GM18858 (cell line): ENCODE data around the gene YAP1.

Experiments used
- ATAC-seq: cut with Tn5 transposase; IDR thresholded peaks from one replicate; pipeline ENCODE4 v1.9.1; 2021; ENCODE audit not compliant: unreplicated experiment

The YAP1 gene

DNA sequence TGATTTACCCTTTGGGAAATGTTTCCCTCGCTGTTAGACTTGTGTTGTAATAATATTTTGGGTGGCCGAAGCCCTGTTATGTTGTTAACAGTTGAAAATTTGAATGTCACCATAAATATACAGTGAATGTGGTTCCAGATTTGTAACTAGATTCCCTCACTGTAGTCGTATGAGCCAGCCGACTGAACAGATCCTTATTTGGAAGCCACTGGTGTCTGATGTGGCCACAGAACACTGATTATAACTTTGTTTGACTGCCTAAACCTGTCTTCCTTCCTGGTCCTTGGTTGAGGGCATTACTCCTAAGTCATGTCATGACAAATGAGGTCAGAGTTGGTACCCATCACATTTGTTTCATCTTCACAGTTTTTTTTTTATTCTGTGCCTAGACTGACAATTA is 45.4 kb downstream of the YAP1 start:
- no peak for ATAC-seq

DNA sequence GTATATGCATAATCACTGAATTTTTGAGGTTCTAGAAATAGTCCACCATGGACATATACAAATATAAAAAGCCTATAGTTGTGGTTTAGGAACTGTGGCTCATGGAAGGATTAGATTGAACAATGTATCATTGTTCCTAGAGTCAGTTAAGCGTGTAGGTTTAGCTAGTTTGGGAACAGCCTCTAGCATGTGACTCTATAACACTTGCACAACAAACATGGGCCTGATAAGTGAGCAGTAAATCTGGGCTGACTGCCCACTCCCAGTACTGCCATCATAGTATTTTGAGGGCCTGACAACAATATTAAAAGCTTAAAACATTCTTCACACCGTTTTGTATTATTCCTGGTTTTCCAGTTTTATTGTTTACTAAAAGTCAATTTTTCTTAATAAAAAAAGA is 47.0 kb downstream of the YAP1 start:
- no peak for ATAC-seq

DNA sequence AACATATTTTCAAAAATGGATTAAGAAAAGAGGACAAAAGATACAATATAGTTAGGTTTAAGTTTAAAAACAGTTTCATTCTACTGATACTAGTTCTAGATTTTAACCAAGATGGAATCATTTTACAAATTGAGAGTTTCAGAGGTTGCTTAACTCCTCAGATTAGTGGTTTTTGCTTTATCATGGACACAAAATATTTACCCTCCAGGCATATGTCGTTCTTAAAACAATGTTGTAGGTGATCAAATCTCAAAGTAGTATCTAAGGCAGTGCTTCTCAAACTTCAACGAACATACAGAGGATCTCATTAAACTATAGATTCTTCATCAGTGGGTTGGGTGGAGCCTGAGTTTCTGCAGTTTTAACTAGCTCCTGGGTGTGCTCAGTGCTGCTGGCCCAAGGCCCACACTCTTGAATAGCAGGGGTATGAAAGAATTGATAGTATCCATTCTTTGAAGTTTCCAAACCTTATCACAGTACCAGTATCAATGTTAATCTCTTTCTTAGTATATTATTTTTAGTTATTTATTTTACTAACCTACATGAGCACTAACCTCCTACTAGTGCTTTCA is 48.0 kb downstream of the YAP1 start:
- ATAC-seq = no peak

DNA sequence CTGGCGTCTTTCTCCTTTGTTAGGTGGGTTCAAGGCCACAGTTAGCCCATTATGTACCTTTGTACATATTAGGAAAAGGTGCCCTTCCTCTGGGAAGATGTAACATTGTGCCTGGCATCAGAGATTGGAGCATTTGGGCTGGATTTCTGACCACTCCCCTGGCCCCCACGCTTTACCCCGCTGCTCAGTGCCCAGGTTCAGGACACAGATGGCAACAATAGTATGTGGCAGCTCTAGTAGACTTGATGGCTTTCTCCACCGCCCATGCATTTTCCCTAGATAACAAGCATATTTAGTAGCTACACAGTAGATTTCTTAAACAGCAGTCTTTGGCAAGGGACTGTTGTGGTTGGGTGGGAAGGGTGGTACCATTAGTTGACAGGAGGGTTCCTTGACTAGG is 53.1 kb downstream of the YAP1 start:
- ATAC-seq = no peak

DNA sequence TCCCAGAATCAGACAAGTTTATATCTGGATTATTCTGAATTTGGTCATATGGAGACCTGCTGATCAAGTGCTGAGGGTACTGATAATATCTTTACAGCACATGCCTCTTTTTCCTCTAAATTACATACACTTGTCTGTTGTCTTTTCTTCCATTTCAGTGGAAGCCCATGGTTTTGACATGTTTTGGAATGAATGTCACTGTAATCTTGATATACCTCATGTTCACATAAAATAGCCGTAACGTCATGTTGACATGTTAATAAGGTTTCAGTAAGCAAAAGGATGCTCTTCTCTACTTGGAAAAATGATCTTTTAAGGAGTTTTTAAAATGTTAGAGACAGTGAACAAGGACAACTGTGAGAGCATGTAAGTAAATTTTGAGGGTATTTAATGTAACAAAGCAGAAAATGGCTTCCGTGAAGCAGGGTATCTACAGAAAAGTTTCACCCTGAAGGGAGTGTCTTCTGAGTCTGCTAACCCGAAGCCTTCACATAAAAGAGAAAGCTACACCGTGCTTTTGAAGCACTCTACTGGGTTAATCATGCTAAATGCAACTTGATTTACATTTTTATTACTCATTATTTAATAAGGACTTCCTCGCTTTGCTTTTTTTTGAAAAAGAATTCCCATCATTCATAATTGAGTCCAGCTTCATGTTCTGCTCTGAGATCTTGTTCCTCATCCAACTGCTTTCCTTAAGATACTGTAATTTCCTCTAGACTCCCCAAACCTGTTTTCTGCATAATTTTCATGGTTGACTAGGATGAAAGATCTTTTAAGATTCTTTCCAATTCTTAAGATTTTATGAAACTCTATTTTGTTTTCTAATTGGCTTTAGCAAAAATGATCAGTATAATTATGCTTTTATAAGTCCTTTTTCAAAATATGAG is 56.2 kb downstream of the YAP1 start:
- no peak for ATAC-seq

DNA sequence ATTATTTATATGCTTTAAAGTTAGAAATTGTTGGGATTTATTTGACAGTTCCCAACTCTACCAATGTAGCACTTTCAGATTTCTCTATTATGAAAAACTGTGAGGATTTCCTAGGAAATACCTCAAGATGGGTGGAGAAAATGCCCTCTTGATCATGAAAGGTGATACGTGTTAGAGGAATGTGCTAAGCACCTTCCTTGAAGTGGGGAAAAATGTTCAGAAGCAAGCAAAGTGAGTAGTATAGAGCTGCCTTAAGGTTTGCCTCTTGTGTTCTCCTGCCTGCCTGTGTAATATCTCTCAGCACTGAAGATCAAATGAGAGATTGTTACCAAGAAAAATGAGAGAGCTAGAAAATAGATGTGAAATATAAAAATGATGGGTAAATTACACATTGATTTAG is 58.2 kb downstream of the YAP1 start:
- no peak for ATAC-seq

DNA sequence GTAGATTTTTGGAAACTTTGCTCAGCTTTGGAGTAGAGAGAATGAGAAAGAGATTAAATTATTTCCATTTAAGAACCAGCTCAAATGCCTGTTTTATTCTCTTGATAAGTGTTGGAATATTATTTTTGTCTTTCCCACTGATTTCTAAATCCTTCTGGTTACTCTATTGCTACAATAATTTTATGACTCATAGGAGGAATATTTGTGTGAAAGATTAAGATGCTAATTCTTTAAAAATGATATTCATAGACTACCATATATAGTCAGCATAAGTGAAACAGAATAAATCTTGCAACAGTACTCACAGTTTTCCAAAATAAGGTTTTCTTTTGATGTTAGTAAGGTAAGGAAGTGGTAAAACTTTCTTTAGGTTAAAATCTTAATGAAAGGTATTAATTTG is 60.9 kb downstream of the YAP1 start:
- no peak for ATAC-seq

DNA sequence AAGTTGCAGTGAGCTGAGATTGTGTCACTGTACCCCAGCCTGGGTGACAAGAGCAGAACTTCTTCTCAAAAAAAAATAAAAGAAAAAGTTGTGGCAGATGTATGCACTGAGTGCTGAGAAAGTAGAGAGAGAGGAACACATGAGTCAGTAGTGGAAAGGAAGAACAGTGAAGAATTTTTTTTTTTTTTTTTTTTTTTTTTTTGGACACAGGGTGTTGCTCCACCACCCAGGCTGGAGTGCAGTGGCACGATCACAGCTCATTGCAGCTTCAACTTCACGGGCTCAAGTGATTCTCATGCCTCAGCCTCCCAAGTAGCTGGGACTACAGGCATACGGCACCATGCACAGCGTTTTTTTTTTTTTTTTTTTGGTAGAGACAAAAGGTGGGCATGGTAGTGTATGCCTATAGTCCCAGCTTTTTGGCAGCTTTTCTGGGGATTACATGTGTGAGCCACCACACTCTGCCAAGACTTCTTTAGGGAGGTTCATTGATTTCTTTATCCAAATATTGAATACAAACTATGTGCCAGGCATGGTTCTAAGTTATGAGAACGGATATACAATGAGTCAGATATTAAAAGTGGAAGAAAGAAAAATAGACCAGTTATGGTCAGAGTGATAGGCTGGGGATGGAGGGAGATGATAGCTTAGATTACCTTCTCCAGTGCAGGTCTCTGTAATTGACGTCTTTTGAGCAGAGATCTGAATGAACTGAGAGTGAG is 62.0 kb downstream of the YAP1 start:
- no peak for ATAC-seq

DNA sequence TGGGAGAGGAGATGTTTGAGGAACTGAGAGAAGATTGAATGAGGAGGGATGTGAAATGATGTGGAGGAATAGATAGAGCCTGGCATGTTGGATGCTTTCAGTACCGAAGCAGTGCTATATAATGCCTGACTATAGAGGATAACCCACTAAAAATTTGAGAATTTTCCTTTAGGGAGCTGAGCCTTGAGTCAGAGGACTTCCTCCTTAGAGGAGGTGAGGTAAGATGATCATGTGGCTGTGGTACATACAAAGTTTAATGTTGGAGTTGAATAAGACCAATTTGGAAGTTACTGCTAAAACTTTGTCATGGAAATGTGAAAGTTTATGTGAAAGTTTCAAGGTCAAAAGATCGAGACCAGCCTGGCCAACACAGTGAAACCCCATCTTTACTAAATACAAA is 66.9 kb downstream of the YAP1 start:
- no peak for ATAC-seq

DNA sequence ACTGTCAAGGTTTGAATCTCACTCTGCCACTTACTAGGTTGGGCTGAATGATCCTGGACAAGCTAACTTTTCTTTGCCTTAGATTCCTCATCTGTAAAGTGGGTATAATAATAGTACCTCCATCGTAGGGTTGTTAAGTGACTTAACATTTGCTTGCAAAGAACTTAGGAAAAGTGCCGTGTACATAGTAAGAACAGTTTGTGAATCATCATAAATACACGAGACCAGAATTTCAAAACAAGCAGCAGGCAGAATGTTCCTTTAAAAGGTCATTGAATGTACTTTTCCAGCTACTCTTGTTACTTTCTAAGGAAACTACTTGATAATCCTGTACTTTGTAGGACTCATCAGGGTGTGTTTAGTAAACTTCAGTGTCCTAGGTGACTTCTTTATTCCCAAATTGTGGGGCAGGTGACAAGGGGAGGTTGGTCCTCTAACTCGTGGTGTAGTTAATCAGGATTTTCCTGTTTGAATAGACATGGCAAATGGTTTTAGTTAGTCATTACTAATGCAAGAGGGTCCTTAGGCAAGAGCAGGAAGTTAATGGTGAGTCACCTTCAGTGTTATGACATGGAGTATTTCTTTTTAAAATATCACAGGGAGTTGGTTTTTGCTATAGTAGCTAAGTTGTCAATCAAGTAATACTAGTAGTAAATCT is 67.9 kb downstream of the YAP1 start:
- ATAC-seq = no peak

DNA sequence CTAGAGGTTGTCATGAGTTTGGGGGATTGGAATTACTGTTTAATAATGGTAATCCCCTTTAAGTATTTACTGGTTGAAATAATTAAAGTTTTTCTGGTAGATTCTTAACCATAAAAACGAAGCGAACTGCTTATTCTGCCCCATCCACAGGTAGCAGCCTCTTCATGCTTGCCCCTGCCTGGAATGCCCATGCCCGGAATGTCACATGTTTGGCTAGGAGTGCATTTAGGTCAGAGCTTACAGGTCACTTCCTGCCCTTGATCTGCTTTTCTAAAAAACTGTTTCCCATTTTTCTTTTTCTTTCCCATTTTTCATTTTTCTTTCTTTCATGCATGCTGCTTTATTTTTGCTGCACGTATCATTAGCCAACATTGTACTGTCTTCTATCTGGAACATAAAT is 69.1 kb downstream of the YAP1 start:
- no peak for ATAC-seq

DNA sequence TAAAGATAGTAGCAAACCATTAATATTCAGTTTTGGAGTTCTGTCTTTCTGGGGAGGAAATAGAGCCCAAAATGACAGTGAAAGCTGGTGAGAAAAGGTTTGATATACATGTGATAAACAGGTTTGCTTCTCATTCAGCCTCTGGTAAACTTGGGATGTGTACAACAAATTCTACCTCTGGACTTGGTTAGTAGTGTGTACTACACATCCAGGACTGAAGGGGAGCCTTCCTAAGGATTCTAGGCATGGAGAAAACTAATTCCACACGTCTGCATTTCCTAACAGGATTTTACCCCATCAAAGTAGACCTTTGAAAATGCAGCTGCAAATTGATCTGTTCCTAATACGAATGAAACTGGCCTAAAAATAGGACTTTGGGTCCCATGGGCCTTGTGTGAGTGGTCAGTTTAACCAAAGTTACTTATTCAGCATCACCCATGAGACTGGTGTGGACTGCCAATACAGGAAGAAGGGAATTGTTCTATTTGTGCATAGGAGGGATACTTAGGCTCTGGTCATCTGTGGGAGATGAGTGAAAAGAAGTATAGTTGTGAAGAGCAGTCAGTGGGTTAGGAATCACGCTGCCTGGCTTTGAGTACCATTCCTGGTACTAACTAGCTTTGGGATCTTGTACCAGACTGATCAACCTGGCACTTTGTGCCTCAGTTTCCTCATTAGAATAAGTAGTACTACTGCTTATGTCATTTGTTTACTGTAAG is 74.2 kb downstream of the YAP1 start:
- ATAC-seq = no peak

DNA sequence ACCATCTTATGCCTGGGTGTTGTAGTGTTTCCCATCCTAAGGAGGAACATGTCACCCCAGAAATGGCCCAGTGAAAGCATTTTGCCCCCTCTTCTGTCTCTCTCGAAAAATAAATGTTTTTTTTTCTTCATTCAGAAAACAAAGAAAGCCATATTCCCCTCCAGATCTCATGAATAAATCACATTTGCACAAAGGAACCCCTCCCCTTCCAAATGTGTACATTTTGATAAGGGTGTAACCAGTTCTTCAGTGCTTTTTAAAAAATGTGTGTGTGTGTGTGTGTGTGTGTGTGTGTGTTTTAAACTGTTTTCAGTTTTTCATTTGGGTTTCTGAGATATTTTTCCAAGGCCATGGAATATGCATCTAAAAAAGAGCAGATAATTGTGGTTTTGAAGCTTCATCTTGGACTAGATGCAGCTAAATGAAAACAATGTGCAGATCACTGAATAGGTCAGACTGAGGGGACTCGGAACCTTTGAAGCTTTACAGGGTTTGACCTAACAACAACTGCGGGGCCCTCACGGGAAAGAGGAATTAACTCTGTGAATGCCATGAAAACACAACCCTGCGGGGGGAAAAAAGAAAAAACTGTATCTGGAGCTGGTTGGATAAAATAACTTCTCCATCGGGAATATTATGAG is 76.4 kb downstream of the YAP1 start:
- no peak for ATAC-seq

DNA sequence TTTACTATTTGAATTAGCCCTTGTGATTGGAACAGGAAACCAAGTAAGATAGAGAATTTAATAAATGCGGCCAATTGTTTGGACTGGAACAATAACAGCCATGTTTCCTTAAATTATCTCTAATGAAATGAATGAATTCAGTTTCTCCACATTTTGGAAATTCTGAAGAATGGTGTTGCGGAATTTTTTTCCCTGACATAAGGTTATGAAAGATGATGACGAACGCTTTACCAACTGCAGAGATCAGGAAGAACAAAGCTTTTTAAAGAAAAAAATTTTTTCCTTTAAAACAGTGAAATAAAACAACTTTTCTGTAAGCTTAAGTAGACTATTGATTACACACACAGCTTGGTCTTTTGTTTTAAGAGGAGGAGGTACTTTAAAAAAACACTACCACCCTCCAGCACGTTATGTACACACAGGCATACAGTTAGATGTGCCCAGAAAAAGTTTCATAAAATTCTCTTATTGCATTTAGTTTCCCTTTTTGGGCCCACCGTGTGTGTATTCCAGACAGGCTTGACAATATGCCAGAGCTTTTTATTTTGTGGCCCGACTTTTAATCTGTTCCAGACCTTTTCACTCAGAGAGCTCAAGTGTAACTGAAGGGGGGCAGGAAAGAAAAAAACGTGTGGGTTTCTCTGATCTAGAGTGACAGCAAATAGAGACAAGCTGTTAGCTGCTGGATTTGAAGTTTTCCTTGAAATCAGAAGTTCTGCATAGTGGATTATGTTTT is 77.3 kb downstream of the YAP1 start:
- ATAC-seq = no peak

DNA sequence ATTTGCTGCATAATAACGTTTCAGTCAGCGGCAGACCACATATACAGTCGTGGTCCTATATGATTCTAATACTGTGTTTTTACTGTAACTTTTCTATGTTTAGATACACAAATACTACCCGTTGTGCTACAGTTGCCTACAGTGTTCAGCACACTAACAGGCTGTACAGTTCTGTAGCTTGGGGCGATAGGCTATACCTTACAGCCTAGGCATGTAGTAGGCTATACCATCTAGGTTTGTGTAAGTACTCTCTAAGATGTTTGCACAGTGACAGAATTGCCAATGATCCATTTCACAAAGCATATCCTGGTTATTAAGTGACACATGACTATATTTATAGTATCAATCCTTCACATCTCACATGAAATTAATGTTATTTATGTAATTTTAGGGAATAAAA is 78.2 kb downstream of the YAP1 start:
- ATAC-seq = no peak

DNA sequence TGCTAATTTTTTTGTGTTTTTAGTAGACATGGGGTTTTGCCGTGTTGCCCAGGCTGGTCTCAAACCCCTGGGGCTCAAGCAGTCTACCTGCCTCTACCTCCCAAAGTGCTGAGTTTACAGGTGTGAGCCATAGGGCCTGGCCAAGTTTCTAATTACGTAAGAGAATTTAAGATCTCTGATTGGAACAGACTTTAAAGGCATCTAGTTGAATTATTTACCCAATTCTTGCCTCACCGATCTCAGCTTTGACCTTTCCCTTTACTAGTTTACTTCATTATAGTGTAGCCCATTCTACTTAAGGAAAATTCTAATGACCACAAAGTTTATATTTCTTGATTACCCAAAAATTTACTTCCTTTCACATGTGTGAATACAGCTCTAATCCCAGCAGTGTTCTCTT is 81.6 kb downstream of the YAP1 start:
- ATAC-seq = no peak

DNA sequence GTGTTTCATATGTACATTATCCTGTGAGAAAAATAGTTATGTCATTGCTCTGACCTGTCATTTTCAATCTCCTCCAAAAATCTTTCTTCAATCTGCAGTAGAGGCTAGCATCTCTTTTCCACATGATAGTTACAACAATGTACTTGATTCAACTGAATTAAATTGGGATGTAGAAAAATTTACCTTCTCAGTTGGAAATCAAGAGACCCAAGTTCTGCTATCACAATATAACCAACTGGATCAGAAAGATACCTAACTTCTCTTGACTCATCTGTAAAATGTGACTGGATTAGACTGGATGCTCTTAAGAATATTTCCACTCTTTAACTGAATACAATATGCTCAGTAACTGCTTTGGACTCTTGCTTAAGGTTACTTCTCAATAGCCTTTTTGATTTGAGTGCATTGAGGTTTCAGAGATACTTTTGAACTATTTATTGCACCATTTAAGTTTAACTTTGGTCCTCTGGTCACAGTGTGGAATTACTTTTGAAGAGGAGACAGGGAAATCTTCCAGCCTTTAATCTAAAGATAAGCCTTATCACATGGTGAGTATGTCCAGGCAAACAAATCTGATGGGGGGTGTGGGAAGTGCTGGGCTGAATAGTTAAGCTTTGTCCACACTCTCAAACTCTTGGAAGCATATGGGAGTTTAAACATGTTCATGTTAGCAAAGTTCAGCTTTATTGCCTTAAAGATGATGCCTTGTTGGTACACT is 82.3 kb downstream of the YAP1 start:
- no peak for ATAC-seq

DNA sequence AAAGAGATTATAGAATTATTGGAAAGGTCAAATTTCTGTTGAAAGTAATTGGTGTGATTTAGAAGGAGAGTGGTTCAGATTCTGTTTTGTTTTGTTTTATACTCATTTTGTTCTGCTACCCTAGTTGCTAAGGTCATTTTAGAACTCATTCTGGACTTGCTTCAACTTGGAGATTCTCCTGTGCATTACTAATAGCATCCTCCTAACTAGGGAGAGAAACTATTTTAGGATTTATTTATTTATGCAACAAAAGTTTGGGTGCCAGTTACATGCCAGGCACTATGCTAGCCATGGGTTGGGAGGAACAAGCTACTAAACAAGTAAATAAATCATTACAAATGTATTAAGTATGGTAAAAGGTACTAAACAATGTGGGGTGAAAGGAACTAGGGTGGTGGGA is 84.0 kb downstream of the YAP1 start:
- no peak for ATAC-seq

DNA sequence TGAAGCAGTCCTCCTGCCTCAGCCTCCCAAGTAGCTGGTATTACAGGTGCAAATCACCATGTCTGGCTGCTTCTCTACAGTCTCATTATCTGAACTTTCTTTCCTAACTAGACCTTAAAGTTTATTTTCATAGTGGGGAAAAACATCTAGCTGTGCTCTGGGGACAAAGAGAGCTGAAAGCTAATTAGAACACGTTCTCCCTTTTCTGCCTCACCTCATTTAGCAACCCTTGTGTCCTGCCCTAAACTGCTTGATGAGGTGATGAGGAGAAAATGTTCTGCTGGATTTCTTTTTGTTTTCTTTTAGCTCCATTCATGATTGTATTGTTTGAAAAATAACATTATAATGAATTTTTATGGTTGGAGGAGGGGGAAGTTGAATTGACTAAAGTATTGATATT is 84.7 kb downstream of the YAP1 start:
- ATAC-seq = no peak
